ENCODE data around the gene TDRKH.

- TF ChIP-seq CTCF (IDR thresholded peaks at IDR 0.05; ENCODE audit: low read depth, low read length, missing input control) (no peak), RAD21 (IDR thresholded peaks at IDR 0.05) (no peak), ATF3 (IDR thresholded peaks at IDR 0.05) (no peak), TAF1 (conservative IDR thresholded peaks at IDR 0.05) (no peak), HNF4G (IDR thresholded peaks at IDR 0.05) (no peak), ZBTB33 (IDR thresholded peaks at IDR 0.05) (no peak), YY1 (IDR thresholded peaks at IDR 0.05) (no peak)
- TF ChIP-seq, protein P1, sequence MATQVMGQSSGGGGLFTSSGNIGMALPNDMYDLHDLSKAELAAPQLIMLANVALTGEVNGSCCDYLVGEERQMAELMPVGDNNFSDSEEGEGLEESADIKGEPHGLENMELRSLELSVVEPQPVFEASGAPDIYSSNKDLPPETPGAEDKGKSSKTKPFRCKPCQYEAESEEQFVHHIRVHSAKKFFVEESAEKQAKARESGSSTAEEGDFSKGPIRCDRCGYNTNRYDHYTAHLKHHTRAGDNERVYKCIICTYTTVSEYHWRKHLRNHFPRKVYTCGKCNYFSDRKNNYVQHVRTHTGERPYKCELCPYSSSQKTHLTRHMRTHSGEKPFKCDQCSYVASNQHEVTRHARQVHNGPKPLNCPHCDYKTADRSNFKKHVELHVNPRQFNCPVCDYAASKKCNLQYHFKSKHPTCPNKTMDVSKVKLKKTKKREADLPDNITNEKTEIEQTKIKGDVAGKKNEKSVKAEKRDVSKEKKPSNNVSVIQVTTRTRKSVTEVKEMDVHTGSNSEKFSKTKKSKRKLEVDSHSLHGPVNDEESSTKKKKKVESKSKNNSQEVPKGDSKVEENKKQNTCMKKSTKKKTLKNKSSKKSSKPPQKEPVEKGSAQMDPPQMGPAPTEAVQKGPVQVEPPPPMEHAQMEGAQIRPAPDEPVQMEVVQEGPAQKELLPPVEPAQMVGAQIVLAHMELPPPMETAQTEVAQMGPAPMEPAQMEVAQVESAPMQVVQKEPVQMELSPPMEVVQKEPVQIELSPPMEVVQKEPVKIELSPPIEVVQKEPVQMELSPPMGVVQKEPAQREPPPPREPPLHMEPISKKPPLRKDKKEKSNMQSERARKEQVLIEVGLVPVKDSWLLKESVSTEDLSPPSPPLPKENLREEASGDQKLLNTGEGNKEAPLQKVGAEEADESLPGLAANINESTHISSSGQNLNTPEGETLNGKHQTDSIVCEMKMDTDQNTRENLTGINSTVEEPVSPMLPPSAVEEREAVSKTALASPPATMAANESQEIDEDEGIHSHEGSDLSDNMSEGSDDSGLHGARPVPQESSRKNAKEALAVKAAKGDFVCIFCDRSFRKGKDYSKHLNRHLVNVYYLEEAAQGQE (IDR thresholded peaks at IDR 0.05) = no peak
- TF ChIP-seq, protein P2, sequence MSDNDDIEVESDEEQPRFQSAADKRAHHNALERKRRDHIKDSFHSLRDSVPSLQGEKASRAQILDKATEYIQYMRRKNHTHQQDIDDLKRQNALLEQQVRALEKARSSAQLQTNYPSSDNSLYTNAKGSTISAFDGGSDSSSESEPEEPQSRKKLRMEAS (IDR thresholded peaks at IDR 0.05) = no peak
Measured at GRCh38 chr1:151756291-151756690, 34.0 kb downstream of the TDRKH start.
